ENCODE data around the gene CCK.

DNA sequence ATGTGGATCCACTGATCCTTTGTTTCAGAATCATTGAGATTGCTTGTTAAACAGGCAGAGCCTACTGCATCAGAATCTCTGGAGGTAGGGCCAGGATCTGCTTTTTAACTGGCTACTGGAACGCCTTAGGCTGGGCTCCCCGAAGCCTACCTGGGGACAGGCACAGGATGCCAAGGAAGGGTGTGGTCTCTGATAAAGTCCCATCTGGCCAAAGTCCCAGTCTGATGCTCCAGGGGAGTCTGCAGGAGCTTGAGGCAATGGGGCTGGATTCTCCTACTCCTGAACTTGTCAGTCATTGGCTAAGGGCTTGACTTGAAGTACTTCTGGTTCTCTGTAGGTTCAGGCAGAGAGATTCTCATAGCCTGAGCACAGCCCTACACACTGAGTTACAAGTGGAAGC, 22.4 kb upstream of the CCK start:
- TF ChIP-seq EZH2 (IDR thresholded peaks at IDR 0.05; ENCODE audit: borderline replicate concordance) = no peak
- TF ChIP-seq, protein P1, sequence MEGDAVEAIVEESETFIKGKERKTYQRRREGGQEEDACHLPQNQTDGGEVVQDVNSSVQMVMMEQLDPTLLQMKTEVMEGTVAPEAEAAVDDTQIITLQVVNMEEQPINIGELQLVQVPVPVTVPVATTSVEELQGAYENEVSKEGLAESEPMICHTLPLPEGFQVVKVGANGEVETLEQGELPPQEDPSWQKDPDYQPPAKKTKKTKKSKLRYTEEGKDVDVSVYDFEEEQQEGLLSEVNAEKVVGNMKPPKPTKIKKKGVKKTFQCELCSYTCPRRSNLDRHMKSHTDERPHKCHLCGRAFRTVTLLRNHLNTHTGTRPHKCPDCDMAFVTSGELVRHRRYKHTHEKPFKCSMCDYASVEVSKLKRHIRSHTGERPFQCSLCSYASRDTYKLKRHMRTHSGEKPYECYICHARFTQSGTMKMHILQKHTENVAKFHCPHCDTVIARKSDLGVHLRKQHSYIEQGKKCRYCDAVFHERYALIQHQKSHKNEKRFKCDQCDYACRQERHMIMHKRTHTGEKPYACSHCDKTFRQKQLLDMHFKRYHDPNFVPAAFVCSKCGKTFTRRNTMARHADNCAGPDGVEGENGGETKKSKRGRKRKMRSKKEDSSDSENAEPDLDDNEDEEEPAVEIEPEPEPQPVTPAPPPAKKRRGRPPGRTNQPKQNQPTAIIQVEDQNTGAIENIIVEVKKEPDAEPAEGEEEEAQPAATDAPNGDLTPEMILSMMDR (IDR thresholded peaks at IDR 0.05; ENCODE audit: poor library complexity) = no peak
